Vagina (tissue), 2 donors: ENCODE measurements around the gene SLC25A25.

Experiments
- CTCF ChIP-seq, 3 experiments: fragments of 450-650 bp in 2 of 3; fragments of 200-600 bp in 1 of 3; sonication (generic) in 1 of 3; IDR thresholded peaks; one replicate each; pipeline ENCODE4 v1.5.1; 2017 to 2019; ENCODE audit warnings: antibody characterized with exemption in 3 of 3, mild to moderate bottlenecking in 2 of 3, moderate library complexity in 2 of 3
- POLR2A ChIP-seq, 2 donors: fragments of 450-650 bp; IDR thresholded peaks; one replicate each; pipeline ENCODE4 v1.6.1; 2017; ENCODE audit warnings: antibody characterized with exemption in 2 of 2, mild to moderate bottlenecking in 2 of 2, moderate library complexity in 2 of 2

- TF ChIP-seq CTCF (IDR thresholded peaks at IDR 0.05) (no peak), POLR2A (IDR thresholded peaks at IDR 0.05) (no peak)
Measured at GRCh38 chr9:128144239-128145181, 76.5 kb downstream of the SLC25A25 start.
